ENCODE results near the gene AMPH.

The AMPH gene

DNA sequence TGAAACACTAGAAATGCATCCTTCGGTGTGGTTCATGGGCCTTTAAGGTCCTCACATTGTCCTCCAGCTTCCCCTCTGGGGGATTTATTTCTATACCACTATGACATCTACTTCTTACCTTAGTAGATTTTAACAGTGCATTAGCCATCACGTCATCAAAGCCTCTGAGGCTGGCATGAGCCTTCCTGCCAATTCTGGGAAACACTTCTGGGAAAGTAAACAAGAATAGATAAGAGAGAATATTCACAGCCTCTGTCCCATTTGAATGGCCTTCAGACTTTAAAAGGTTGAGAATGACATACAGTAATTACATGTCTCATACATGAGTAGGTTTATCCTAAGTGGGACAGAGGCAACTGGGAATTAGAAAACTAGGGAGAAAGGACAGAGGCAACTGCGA, 89.7 kb downstream of the AMPH start:
- DNase-seq: no peak

DNA sequence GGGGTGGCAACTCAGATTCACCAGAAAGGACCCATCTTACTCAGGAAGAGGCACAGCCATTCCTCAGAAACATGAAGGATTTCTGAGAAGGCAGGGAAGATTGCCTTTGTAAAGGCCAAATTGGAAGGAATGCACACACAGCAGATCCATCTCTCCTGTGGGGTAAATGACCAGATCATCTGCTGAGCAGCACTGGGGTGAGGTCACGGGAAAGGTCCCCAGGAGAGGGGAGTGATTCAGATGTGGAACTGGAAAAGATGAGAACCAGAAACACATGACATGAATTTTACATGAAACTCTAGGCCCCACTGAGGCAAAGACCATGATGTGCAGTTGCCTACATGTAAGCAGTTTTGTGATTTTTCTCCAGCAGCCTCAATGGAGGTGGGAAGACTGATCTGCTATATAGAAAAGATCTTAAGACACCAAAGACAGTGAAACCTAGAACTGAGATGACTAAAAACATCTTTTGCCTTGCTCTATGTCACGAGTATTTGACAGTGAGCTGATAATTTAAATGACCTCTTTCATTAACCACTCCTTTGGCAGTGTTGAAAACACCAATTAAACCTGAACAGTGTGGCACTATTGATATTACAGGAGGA, 91.6 kb downstream of the AMPH start:
- DNase-seq: no peak

DNA sequence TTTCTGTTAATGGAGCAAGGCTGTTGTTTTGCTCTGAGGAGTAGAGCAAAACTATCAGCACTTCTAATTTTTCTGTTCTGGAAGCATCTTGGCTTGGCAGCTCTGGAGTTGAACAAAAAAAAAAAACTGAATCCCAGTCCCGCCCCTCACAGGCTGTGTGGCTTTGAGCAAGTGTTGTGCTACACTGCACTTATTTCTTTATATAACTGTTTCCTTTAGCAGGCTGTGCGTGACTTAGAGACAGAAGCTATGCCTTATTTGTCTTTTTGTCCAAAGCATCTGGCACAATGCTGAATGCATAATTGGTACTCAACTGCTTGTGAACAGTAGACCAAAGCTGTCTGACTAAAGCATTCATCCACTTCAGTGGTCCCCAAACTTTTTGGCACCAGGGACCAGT, 96.1 kb downstream of the AMPH start:
- no peak for DNase-seq

DNA sequence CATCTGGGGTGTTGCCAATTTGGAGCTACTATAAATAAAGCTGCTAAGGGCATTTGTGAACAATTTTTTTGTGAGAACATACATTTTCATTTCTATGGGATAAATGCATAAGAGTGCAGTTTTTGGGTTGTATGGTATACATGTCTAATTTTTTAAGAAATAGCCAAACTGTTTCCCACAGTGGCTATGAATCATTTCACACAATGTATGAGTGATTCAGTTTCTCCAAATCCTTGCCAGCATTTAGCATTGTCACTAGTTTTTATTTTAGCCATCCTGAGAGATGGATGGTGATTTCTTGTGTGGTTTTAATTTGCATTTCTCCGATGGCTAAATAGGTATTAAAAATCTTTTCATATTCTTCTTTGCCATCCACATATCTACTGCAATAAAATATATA, 105.3 kb downstream of the AMPH start:
- no peak for DNase-seq

DNA sequence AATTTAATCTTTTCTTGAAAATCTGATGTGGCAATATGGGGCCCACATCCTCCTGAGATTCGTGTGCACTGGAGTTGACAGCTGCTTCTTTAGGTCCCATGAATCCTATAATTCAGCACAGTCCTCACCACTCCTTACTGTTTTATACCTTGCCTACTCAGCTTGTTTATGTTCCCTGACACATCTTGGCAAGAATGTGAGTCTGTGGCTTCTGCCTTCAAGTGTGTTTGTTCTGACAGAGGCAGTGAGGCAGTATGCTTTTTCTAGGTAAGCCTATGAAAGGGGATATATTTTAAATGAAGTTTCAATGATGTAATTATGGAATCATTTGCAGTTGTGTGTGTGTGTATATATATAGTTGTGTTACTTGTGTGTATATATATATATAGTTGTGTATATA, 106.4 kb downstream of the AMPH start:
- DNase-seq: no peak

DNA sequence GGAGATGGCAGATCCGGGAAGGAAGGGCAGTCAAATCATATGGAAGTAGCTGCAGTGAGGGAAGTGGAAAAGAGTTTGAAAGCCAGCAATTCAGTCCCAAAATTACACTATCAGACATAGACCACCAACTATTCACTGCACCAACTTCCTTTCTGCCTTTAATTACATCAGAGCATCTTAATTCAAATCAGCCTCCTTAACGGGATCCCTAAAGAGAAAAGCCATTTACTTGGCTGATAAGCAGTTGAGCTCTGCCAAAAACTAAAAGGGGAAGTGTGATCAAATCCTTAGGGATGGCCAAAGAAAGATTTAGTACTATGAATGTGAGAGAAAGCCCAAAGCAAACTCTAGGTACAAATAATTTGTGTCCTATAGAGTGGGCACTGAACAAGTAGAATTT, 110.4 kb downstream of the AMPH start:
- DNase-seq: no peak

DNA sequence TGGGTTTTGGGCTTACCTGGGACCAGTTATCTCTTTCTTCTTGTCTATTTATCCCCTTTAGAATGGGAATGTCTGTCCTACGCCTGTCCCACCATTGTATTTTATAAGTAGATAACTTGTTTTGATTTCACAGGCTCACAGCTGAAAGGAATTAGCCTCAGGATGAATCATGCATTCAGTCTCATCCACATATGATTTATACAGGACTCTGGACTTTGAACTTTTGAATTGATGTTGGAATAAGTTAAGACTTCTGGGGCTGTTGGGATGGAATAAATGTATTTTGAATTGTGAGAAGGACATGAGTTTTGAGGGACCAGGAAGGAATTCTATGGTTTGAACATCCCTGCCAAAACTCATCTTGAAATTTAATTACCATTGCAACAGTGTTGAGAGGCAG, 112.6 kb downstream of the AMPH start:
- no peak for DNase-seq

DNA sequence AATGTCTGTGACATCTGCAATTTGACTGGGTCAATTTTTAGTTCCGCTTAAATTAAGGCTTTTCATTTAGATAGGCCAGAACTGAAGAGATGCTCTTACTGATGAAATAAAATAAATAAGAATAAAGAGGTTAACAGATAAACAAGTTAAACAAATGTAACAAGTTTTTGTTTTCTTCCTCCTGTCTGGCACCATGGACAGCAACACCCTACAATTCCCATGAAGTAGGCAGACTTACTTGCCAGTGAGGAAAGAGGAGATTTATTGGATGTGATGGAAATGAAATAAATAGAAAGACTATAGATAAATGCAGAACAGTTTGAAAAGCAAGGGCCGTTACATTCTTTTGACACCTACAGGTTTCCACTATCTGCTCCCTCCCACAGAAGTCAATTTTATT, 118.5 kb downstream of the AMPH start:
- DNase-seq: no peak

DNA sequence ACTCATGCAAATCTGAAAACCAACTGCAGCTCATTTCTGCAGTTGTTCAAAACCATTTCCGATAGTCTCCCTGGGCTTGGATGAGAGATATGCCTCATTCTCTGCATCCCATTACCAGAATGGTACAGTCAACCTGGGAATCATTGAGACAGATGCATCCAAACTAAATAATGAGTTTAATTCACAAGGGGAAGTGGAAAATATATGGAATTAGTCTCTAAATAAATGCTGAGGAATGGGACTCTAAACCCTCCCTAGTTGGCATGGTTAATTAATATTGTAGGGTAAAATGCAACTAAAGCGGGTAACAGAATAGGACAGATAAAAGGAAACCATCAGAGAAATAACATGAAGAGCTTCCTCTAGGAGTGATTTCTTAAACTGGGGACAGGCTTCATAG, 118.9 kb downstream of the AMPH start:
- no peak for DNase-seq

DNA sequence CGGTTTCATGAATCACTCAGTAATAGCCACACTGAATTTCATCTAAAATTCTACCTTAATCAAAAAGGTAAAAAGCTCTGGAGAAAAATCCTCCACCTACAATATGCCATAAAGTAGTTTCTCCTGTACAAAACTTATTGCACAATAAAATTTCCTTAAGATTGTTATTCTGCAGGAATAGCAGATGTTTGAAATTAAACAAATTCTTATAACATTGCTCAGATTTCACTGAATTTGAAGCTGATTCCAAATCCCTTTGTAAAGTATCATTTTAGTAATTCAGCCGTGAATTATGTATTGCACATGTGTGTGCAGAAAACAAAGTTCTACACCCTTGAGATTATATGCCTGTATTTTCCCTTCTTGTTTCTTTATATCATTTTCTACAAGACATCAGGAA, 123.8 kb downstream of the AMPH start:
- no peak for DNase-seq

DNA sequence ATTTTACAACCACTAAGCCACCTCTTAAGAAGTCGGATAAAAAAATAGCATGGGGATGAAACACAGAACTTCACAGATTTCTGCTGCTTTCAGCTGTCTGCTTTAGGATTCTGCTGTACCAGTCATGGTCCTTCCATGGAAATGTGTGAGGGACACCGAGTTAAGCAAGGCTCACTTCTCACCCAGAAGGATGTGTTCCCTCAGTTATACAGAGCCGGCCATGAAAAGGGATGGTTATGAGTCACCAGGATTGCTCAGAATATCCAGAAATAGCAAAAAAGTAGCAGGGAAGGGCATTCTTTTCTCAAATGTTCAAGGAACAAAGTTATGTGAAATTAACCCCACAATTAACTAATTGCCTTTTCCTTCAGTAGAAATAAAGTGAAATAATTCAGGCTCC, 124.4 kb downstream of the AMPH start:
- no peak for DNase-seq

DNA sequence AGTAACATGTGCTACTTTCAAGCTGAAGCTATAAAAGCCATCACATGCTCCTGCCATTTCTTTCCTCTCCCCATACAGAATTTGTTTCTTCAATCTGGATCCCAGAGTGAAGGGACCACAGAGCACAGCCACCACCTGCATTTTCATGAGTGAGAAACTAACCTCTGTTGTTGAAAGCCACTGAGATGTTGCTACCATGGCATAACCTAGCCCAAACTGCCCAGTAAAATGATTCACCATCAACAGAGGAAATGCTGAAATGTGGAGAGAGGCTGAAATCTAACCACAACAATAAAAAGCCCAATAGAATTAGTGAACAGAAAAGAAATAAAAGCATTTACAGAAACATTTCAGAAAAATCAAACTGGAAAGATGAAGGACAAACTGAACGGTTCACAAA, 125.2 kb downstream of the AMPH start:
- no peak for DNase-seq

DNA sequence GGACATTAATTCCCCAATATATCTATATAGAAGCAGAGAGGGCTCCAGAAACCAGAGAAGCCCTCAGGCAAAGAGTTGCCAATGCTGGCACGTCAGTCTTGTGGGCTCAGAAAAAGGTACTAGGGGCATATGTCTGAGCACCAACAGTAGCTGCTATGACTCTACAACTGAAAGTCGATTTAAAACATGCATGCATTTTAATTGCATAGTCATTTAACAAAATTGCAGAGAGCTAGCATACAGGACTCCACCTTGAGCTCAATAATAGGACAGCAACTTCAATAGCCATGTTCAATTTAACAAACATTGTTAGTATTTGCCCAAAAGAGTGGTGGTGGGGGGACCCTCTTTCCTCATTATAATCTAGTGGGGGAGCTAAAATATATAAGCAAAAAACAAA, 126.5 kb downstream of the AMPH start:
- no peak for DNase-seq

DNA sequence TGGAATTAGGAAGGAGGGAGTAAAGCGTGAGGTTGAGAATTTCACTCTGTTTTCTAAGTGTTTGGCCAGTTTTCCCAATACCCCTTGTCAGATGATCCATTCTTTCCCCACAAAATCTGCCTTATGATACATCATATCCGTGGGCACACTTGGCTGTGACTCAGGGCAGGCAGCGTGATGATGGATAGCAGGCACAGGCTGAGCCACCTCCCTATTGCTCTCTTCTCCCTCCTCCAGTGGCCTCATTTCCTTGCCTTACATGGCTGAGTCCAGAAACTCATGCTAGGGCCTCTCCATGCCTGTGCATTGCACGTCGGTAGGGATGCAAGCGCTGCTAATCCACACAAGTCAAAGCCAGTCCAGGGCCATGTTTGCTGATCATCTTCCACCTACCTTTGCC, 128.3 kb downstream of the AMPH start:
- no peak for DNase-seq

DNA sequence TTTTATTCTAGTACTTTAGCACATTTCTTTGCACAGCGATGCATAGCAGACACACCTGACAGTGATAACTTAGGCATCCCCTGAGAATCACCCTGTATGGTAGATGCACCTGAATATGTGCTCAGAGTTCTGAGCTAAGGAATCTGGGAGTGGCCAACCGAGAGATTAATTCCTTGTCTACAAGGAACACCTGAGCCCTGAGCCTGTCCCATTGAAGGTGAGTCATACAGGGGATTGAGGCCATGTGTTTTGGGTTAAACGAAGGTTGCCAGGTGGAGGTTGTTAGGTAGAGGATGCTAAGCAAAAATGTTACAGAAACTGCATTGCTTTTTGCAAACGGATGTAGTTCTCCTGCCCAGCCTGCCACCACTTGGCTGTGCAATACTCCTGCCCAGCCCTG, 128.9 kb downstream of the AMPH start:
- no peak for DNase-seq

DNA sequence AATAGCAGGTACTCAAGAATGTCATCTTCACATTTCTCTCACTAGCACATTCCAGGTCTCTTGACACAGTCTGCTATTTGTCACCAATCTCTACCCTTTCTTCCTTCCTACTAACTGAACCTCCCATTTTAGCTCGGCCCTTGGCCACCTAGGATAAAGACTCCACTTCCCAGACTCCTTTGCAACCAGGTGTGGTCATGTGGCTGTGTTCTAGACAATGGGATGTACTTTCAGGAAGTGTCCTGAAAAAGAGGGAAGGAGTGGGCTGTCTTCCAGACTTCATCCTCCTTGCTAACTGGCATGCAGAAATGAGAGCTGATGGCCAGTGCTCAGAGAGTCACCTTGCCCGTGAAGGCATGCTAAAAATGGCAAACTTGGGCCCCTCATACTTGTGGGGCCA, 139.2 kb downstream of the AMPH start:
- DNase-seq: no peak

DNA sequence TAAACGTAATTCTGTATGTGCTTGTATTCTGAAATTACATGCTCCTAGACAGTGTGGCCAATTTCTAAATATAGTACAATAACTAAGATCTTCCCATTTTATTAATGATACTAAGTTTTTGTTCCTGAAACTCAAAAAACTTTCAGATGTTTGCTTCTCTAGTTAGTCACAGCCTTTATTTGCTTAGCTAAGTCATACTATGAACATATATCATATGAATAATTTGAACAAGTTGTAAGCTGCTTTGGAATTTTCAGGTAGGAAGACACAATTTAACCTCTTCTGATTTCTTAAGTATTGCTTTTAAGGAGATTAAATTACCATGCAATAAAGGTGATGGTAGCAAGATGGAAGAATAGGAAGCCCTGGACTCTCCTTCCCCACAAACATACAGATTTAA, 148.7 kb downstream of the AMPH start:
- DNase-seq: no peak

DNA sequence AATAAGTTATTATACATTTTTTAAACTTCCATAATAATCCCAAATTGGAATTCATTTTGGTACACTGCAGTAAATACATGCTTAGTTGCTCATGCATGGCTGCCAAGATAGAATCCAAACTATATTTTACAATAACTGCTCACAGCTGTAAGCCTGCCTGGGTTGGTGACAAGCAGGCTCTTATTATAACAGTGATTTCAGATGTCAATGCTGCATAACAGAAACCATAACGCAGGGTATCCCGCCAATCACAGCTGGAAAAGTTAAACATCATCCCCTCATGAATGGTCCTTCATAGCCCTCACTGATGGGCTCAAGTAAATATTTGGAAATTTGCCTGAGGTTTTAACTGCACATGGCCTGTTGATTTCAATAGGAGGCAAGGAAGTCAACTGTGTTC, 149.8 kb downstream of the AMPH start:
- no peak for DNase-seq

DNA sequence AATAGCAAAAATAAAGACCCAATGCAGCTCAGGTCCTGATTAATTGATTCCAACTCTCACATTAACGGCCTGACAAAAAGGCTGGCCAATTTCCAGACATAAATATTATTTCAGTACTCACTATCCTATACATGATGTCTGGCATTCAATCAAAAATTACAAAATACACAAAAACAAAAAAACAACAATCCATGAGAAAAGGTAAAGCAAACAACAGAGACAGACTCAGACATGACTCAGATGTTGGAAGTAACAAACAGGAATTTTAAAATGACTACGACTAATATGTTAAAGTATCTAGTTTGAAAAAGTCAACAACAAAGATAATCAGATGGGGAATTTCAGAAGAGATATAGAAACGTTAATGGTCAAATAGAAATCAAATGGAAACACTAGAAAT, 152.8 kb downstream of the AMPH start:
- DNase-seq: no peak

DNA sequence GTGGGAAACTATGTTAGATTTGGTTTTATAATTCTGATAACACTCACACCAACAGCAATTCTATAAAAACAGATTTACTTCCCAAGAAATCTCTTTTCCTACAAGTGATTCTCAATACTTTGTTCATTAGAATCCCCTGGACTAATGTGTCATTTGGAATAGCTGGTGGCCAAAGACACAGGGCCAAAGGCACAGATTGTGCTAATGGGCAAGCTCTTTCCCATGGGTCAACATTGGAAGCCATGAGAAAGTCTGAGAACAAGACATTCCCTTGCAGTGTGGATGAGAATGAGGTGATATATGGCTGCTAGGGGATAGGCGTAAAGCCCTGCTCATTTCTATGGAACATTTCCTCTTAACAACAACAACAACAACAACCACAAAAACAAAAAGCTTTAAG, 153.8 kb downstream of the AMPH start:
- no peak for DNase-seq

DNA sequence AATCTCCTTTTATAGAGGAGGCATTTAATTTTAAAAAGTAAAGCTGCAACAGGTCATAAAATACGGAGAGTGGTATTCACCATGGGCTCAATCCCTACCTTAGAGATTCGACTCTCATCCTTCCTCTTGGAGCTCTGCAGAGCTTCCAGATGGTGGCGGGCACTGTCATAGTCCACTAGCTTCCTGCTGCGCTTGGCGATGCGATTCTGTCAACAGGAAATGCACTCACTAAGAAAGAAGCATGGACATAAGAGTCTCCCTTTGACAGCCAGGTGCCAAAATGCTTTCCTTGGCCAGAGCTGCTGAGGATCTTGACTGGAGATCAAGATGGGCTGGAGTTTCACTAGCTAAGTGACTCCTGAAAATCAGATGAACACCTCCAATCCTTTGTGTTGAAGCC, 154.4 kb downstream of the AMPH start:
- DNase-seq: no peak

DNA sequence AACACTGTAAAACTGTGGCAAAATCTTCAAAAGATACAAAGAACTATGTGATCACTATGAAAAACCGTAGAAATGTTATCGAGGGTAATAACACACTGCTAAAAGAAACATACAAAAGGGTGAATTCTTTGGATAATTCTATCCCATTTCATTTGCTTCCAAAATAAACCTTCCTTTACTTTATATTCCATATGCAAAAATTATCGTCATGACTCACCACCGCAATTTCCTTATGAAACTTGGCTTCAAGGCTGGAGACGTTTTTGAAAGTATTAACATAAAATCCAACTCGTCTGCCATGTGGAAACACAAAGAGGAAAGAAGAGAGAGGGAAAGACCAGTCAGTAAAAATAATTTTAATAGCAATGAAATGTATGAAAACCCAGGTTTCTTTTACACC, 165.2 kb downstream of the AMPH start:
- DNase-seq: no peak

DNA sequence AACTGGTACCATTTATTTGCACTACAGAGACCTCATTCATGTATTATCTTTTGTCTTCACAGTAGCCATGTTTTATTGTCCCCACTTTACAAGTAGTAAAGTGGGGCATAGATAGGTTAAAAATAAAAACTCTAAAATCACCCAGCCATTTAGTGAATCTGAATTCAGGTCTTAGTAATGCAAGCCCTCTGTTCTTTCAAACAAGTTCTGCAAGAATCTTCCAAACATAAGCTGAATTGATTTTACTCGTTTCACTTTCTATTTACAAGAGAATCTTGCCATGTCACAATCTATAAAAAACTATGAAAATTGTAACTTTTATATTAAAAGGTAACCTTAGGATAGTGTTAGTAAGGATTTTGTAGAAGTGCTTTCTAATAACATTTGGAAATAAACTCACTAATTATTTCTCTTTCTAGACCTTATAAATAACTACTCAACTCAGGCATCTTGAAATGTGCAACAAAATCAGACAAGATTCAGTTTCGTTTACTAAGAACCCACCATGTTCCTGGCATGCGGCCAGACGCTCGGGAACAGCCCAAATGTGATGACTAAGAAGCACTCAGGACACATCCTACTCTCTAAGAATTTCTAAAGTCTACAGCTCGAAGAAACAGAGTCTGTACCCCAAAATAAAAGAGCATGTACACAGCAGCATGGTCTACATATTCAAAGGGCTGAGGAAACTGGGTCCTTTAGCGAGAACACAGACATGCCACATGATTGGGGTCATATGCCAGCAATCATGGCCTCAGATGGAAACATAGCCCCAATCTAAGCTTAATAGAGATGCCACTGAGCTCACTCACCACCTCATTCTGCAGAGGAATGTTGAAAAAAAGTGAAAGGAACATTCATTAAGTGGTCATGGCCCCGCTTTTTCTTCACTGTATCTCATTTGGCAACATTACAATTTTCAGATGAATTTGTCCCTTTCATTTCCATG, 167.6 kb downstream of the AMPH start:
- DNase-seq: peak; percentile 33

DNA sequence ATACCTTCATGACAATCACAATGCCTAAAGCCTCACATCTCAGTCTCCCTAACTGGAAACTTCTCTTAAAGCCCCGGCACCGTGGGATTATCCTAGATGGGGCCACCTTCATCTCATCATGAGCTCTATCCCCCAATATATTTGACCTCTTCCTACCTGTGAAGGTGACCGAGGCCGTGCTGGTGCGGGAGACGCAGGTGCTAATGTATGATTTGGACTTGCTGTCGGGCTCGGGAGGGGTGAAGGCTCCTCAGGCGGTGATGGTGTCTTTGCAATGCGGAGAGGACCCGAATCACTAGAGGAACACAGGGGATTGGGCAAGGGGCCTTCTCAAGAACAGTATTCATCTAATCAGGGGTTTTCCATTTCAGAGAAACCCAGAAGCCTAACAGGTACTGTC, 168.4 kb downstream of the AMPH start:
- DNase-seq: no peak

DNA sequence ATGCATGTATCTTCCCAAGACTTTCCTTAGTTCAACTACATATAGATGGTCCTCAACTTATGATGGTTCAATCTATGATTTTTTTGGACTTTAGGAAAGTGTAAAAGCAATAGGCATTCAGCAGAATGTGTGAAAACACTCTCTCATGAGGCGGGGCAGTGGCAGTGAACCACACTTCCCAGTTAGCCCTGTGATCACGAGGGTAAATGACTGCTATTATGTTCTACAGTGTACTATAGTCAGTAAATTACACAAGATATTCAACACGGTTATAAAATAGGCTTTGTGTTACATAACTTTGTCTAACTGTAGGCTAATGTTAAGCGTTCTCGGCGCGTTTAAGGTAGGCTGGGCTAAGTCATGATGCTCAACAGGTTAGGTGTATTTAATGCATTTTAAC, 169.3 kb downstream of the AMPH start:
- DNase-seq: no peak
